CD14-positive monocyte (primary cell): Measurements from ENCODE around the gene COPS2. TPM values are rescaled to one million over a fixed set of nuclear protein-coding genes. Genes with fewer than 3 reads are reported as not detected.

Experiments
- DNase-seq, 3 donors: peaks; one replicate each; pipeline ENCODE4 v3.0.0-alpha.2; 2011 to 2022
- H2AFZ ChIP-seq: 2 replicates; pipeline ENCODE4 v1.6.0; 2012; ENCODE audit warnings: mild to moderate bottlenecking, low read depth, low read length, inconsistent platforms; ENCODE audit not compliant: insufficient read depth, poor library complexity, severe bottlenecking
- H3K27ac ChIP-seq, 2 donors: 1 replicate in 1 of 2; 2 replicates in 1 of 2; pipeline ENCODE4 v1.5.1; 2012 to 2013; ENCODE audit warnings: low read length in 2 of 2, control low read depth in 1 of 2, inconsistent platforms in 1 of 2, low read depth in 1 of 2, mild to moderate bottlenecking in 1 of 2
- H3K27me3 ChIP-seq, 2 donors: one replicate each; pipeline versions ENCODE4 v1.6.0 to v1.6.1; 2011 to 2013; ENCODE audit warnings: low read length in 2 of 2; ENCODE audit not compliant: control insufficient read depth in 2 of 2, insufficient read depth in 2 of 2
- H3K36me3 ChIP-seq, 2 donors: replicated peaks in 1 of 2; 1 replicate in 1 of 2; 2 replicates in 1 of 2; pipeline versions ENCODE4 v1.5.1 to v1.6.1; 2012 to 2013; ENCODE audit warnings: low read length in 2 of 2, control low read depth in 1 of 2, inconsistent platforms in 1 of 2, mild to moderate bottlenecking in 1 of 2; ENCODE audit not compliant: insufficient read depth in 2 of 2, control insufficient read depth in 1 of 2
- H3K4me1 ChIP-seq, 2 donors: 1 replicate in 1 of 2; 2 replicates in 1 of 2; pipeline versions ENCODE4 v1.5.1 to v1.6.1; 2012 to 2013; ENCODE audit warnings: low read length in 2 of 2, control low read depth in 1 of 2, inconsistent platforms in 1 of 2, mild to moderate bottlenecking in 1 of 2, moderate library complexity in 1 of 2; ENCODE audit not compliant: insufficient read depth in 2 of 2, control insufficient read depth in 1 of 2
- H3K4me2 ChIP-seq: replicated peaks from 2 replicates; pipeline ENCODE3; 2012; ENCODE audit warnings: low read length, moderate library complexity, mild to moderate bottlenecking; ENCODE audit not compliant: poor library complexity, severe bottlenecking; ENCODE audit errors: extremely low read depth
- H3K4me3 ChIP-seq, 3 experiments: fragments of 200-600 bp in 1 of 3; sonication (generic) in 1 of 3; replicated peaks in 1 of 3; 1 replicate in 2 of 3; 2 replicates in 1 of 3; pipeline ENCODE4 v1.5.1; 2011 to 2013; ENCODE audit warnings: low read length in 3 of 3, mild to moderate bottlenecking in 3 of 3, control low read depth in 2 of 3, low read depth in 2 of 3, inconsistent platforms in 1 of 3, moderate library complexity in 1 of 3
- H3K79me2 ChIP-seq: 2 replicates; pipeline ENCODE4 v1.6.0; 2012; ENCODE audit warnings: mild to moderate bottlenecking, control low read depth, inconsistent platforms, low read length, moderate library complexity; ENCODE audit not compliant: insufficient read depth
- H3K9ac ChIP-seq: 2 replicates; pipeline ENCODE4 v1.6.0; 2017; ENCODE audit warnings: low read length, mild to moderate bottlenecking; ENCODE audit not compliant: insufficient read depth, poor library complexity, severe bottlenecking
- H3K9me3 ChIP-seq, 2 donors: replicated peaks in 1 of 2; 1 replicate in 1 of 2; 2 replicates in 1 of 2; pipeline versions ENCODE4 v1.5.1 to v1.6.1; 2012 to 2013; ENCODE audit warnings: low read length in 2 of 2, control low read depth in 1 of 2; ENCODE audit not compliant: control insufficient read depth in 1 of 2, insufficient read depth in 1 of 2
- H4K20me1 ChIP-seq: 2 replicates; pipeline ENCODE4 v1.6.0; 2012; ENCODE audit warnings: mild to moderate bottlenecking, low read length, control low read depth, moderate library complexity; ENCODE audit not compliant: insufficient read depth
- H3K27ac Mint-ChIP-seq, 7 donors: one replicate each; pipeline ENCODE4 v1.8.0; 2020; ENCODE audit warnings: mild to moderate bottlenecking in 7 of 7, mixed read lengths in 7 of 7, moderate library complexity in 6 of 7, inconsistent platforms in 2 of 7
- H3K27me3 Mint-ChIP-seq, 3 donors: one replicate each; pipeline ENCODE4 v1.8.0; 2021 to 2022; ENCODE audit warnings: low read depth in 3 of 3, mild to moderate bottlenecking in 3 of 3, mixed read lengths in 3 of 3, moderate library complexity in 3 of 3, inconsistent platforms in 1 of 3
- H3K36me3 Mint-ChIP-seq, 2 donors: one replicate each; pipeline ENCODE4 v1.8.0; 2020; ENCODE audit warnings: mixed read lengths in 2 of 2, inconsistent platforms in 1 of 2, mild to moderate bottlenecking in 1 of 2
- H3K4me1 Mint-ChIP-seq: one replicate; pipeline ENCODE4 v1.8.0; 2020; ENCODE audit warnings: mild to moderate bottlenecking, mixed read lengths
- H3K4me3 Mint-ChIP-seq, 2 donors: one replicate each; pipeline ENCODE4 v1.8.0; 2020; ENCODE audit warnings: mild to moderate bottlenecking in 2 of 2, mixed read lengths in 2 of 2, moderate library complexity in 1 of 2
- H3K9me3 Mint-ChIP-seq, 7 donors: one replicate each; pipeline ENCODE4 v1.8.0; 2020 to 2022; ENCODE audit warnings: mixed read lengths in 7 of 7, mild to moderate bottlenecking in 6 of 7, moderate library complexity in 6 of 7, inconsistent platforms in 2 of 7
- WGBS: methylation state at CpG from one replicate; pipeline ENCODE4 v1.1.5; 2013; ENCODE audit warnings: missing lambda C conversion rate; ENCODE audit not compliant: insufficient coverage; 5-methylcytosine and 5-hydroxymethylcytosine counted together
- intact Hi-C, 2 donors: fragments of 100-400 bp; cut with micrococcal nuclease; formaldehyde crosslinking; loops; one replicate each; pipeline versions ENCODE4 v1.15.0 to v1.15.1; 2023
- polyA plus RNA-seq, 3 donors: library from polyadenylated mRNA; depleted of rRNA in 1 of 3; unstranded in 2 of 3; stranded (reverse) in 1 of 3; fragments of 300-500 nt in 2 of 3; fragments of >200 nt in 1 of 3; fragmentation: Illumina TruSeq in 2 of 3; gene quantifications; 1 replicate in 2 of 3; 2 replicates in 1 of 3; pipeline ENCODE4 v1.2.3, GENCODE V29; 2012 to 2021
- TF ChIP-seq, protein P1 (sequence below): fragments of 200-600 bp; IDR thresholded peaks from one replicate; pipeline ENCODE4 v1.8.0; 2022; ENCODE audit warnings: antibody characterized with exemption, mild to moderate bottlenecking

COPS2 gene
- polyA plus RNA-seq, 3 donors, result 22.2 to 36.1 (median 32.4) TPM

DNA sequence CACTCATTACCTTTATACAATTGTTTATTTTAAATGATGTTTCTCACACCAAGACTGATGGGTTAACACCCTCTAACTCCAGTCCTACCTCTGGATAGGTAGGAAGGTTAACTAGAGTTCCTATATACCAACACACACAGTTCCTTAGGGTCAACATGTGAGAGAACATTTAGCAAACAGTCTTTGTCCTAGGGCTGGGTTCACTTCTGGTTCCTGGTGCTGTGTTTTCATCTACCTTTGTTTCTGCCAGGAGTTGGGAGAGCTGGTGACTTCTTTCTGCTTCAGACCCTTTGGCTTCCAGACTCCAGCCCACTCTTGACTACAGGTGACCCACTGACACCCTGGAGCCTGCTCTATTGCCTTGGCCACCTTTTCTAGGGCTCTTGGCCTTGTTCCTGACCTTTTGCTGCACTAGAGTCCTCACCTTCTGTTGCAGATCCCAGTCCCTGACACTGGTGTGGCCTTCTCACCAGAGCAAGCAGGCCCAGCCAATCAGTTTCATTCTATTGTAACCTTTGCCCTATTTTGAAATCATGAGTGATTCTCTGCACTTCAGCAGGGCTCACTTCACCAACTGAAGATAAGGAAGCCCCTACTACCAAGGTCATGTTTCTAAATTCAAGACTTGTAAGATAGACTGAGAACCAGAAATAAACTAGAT, 59.2 kb downstream of the COPS2 start:
- no peak overlapping the region for H3K4me3 ChIP-seq
- no peaks in the 10 kb centered on the region for H3K9me3 ChIP-seq
- no peaks in the 10 kb centered on the region for H3K4me1 ChIP-seq
- H3K27ac Mint-ChIP-seq, result peak overlapping the region in 2 of 7 donors; percentile 4 to 72
- no peaks in the 10 kb centered on the region for H3K79me2 ChIP-seq
- H2AFZ ChIP-seq, result no peak overlapping the region
- peaks cover 1 to 2% of the 10 kb centered on the region in 2 donors for H3K36me3 Mint-ChIP-seq
- DNase-seq, result no peak
- no peak overlapping the region for H3K4me2 ChIP-seq
- peaks cover 0 to 3% (median 1%) of the 10 kb centered on the region in 3 donors for H3K27me3 Mint-ChIP-seq
- H3K9ac ChIP-seq, result no peak overlapping the region
- H3K9me3 Mint-ChIP-seq, result no peaks in the 10 kb centered on the region
- H3K27ac ChIP-seq, result no peak overlapping the region
- no peak overlapping the region for H3K4me3 Mint-ChIP-seq
- H3K36me3 ChIP-seq, result peaks cover 0 to 9% of the 10 kb centered on the region in 2 donors
- H3K4me1 Mint-ChIP-seq, result no peaks in the 10 kb centered on the region
- intact Hi-C loops, result no loop called here
- TF ChIP-seq, protein P1, sequence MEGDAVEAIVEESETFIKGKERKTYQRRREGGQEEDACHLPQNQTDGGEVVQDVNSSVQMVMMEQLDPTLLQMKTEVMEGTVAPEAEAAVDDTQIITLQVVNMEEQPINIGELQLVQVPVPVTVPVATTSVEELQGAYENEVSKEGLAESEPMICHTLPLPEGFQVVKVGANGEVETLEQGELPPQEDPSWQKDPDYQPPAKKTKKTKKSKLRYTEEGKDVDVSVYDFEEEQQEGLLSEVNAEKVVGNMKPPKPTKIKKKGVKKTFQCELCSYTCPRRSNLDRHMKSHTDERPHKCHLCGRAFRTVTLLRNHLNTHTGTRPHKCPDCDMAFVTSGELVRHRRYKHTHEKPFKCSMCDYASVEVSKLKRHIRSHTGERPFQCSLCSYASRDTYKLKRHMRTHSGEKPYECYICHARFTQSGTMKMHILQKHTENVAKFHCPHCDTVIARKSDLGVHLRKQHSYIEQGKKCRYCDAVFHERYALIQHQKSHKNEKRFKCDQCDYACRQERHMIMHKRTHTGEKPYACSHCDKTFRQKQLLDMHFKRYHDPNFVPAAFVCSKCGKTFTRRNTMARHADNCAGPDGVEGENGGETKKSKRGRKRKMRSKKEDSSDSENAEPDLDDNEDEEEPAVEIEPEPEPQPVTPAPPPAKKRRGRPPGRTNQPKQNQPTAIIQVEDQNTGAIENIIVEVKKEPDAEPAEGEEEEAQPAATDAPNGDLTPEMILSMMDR, result no peak
- no peaks in the 10 kb centered on the region for H4K20me1 ChIP-seq
- H3K27me3 ChIP-seq, result no peaks in the 10 kb centered on the region

DNA sequence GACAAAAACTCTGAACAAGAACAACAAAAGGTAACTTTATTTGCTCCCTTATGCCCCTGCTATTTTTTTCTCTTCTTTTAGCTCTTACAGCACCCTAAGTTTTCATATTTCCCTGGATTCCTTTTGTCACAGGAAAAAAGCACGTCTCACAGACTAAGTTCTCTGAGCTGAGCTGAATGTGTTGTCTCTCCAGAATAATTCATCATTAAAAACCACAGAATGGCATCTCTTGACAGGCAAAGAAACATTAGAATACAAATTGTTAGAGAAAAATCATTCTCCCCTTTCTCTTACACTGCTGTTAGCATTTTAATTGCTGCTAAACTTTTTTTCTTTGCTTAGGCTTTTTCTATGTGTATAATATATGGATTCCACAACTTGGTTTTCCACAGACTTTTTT, 60.5 kb downstream of the COPS2 start:
- no peak for DNase-seq
- H3K4me3 Mint-ChIP-seq, result no peak overlapping the region
- peaks cover 0 to 3% (median 1%) of the 10 kb centered on the region in 3 donors for H3K27me3 Mint-ChIP-seq
- no peak overlapping the region for H3K4me3 ChIP-seq
- H3K9ac ChIP-seq, result no peak overlapping the region
- no peak overlapping the region for H3K4me2 ChIP-seq
- no peaks in the 10 kb centered on the region for H3K9me3 Mint-ChIP-seq
- TF ChIP-seq, protein P1, result no peak
- no CpG with 5 or more reads among the region's 1 CpG for WGBS
- no peaks in the 10 kb centered on the region for H3K9me3 ChIP-seq
- intact Hi-C loops, result no loop called here
- H3K27me3 ChIP-seq, result no peaks in the 10 kb centered on the region
- H3K36me3 Mint-ChIP-seq, result no peaks in the 10 kb centered on the region
- H3K79me2 ChIP-seq, result no peaks in the 10 kb centered on the region
- no peaks in the 10 kb centered on the region for H3K4me1 Mint-ChIP-seq
- H2AFZ ChIP-seq, result no peak overlapping the region
- H3K4me1 ChIP-seq, result no peaks in the 10 kb centered on the region
- no peak overlapping the region for H3K27ac Mint-ChIP-seq
- no peaks in the 10 kb centered on the region for H3K36me3 ChIP-seq
- H3K27ac ChIP-seq, result no peak overlapping the region
- no peaks in the 10 kb centered on the region for H4K20me1 ChIP-seq
